GM12878 (cell line): ENCODE results near the gene TBX15. TPM values are rescaled to one million over a fixed set of nuclear protein-coding genes. Genes with fewer than 3 reads are reported as not detected.

Experiments used
- ATAC-seq: fragments of 200-7000 bp; cut with Tn5 transposase; 3 replicates; pipeline ENCODE4 v1.9.1; 2020; ENCODE audit warnings: mild to moderate bottlenecking, moderate library complexity
- BruUV-seq: library from RNA; stranded (reverse); fragments of 400-500 nt; replicated peaks from 2 replicates; lab custom pipeline; 2021; lab: Mats Ljungman, UMichigan
- CTCF ChIA-PET: fragments of 300-600 bp; sonication (Branson Sonifier 250); formaldehyde crosslinking; extraction: SDS; loops from one replicate; lab custom pipeline; 2021; ENCODE audit warnings: inconsistent platforms; lab: Yijun Ruan, JAX
- POLR2A ChIA-PET: fragments of 350-600 bp; formaldehyde crosslinking; extraction: SDS; loops from one replicate; lab custom pipeline; 2021; ENCODE audit warnings: inconsistent platforms; lab: Charles Lee
- RAD21 ChIA-PET: fragments of 300-600 bp; sonication (Branson Sonifier 250); formaldehyde crosslinking; loops from one replicate; lab custom pipeline; 2023; ENCODE audit warnings: antibody characterized with exemption; ENCODE audit not compliant: unreplicated experiment; lab: Charles Lee
- SMC1A ChIA-PET: fragments of 300-600 bp; sonication (Branson Sonifier 250); formaldehyde crosslinking; loops from one replicate; lab custom pipeline; 2023; ENCODE audit not compliant: unreplicated experiment, uncharacterized antibody; lab: Charles Lee
- DNase-seq: peaks from one replicate; pipeline ENCODE4 v3.0.0-alpha.2; 2011; ENCODE audit warnings: low read depth, low spot score
- FAIRE-seq: peaks from 3 replicates; lab custom pipeline; 2011; peaks lifted over from hg19 to GRCh38; lab: Jason Lieb, UNC
- H2AFZ ChIP-seq: 2 replicates; pipeline ENCODE4 v1.6.0; 2011; ENCODE audit warnings: low read depth, low read length, control low read depth; ENCODE audit not compliant: control insufficient read depth
- H3K27ac ChIP-seq: 2 replicates; pipeline ENCODE4 v1.5.1; 2011; ENCODE audit warnings: control low read depth; ENCODE audit not compliant: control insufficient read depth, insufficient read depth
- H3K27me3 ChIP-seq, 2 experiments: replicated peaks in 1 of 2; 2 replicates each; pipeline versions ENCODE4 v1.6.0 to v1.6.1; 2011; ENCODE audit warnings: low read length in 1 of 2; ENCODE audit not compliant: control insufficient read depth in 2 of 2, insufficient read depth in 2 of 2
- H3K36me3 ChIP-seq, 2 experiments: 2 replicates each; pipeline ENCODE4 v1.5.1; 2011; ENCODE audit warnings: low read length in 1 of 2; ENCODE audit not compliant: control insufficient read depth in 2 of 2, insufficient read depth in 2 of 2
- H3K4me1 ChIP-seq: 2 replicates; pipeline ENCODE4 v1.6.1; 2011; ENCODE audit warnings: mild to moderate bottlenecking, low read length, moderate library complexity, mixed read lengths; ENCODE audit not compliant: control insufficient read depth, insufficient read depth
- H3K4me2 ChIP-seq: 2 replicates; pipeline ENCODE4 v1.6.0; 2011; ENCODE audit warnings: control low read depth; ENCODE audit not compliant: control insufficient read depth, insufficient read depth
- H3K4me3 ChIP-seq: fragments of 200-600 bp; sonication (generic); 2 replicates; pipeline ENCODE4 v1.5.1; 2016
- H3K79me2 ChIP-seq: 2 replicates; pipeline ENCODE4 v1.6.0; 2011; ENCODE audit warnings: low read length; ENCODE audit not compliant: control insufficient read depth, insufficient read depth
- H3K9ac ChIP-seq: 2 replicates; pipeline ENCODE4 v1.8.0; 2011; ENCODE audit warnings: low read length, control low read depth, mixed read lengths; ENCODE audit not compliant: control insufficient read depth, insufficient read depth
- H3K9me3 ChIP-seq: replicated peaks from 3 replicates; pipeline ENCODE4 v1.5.1; 2011; ENCODE audit warnings: mild to moderate bottlenecking, low read length; ENCODE audit not compliant: control insufficient read depth, insufficient read depth
- H4K20me1 ChIP-seq: 2 replicates; pipeline ENCODE4 v1.6.0; 2011; ENCODE audit not compliant: control insufficient read depth, insufficient read depth
- CBFB ChIP-seq: IDR thresholded peaks from 2 replicates; pipeline ENCODE4 v1.6.1; 2016; ENCODE audit warnings: antibody characterized with exemption, low read depth
- CHD2 ChIP-seq: IDR thresholded peaks from 2 replicates; pipeline ENCODE4 v1.6.1; 2011; ENCODE audit warnings: low read depth, low read length, improper control_type of control experiment, borderline replicate concordance
- CREB1 ChIP-seq: IDR thresholded peaks from 2 replicates; pipeline ENCODE4 v1.6.1; 2012; ENCODE audit warnings: low read depth, mild to moderate bottlenecking, inconsistent platforms
- EGR1 ChIP-seq, 2 experiments: IDR thresholded peaks; 1 replicate in 1 of 2; 2 replicates in 1 of 2; pipeline ENCODE4 v1.6.1; 2011 to 2012; ENCODE audit warnings: low read depth in 2 of 2, low read length in 2 of 2, borderline replicate concordance in 1 of 2, mild to moderate bottlenecking in 1 of 2, moderate library complexity in 1 of 2
- IKZF1 ChIP-seq: fragments of 450-650 bp; conservative IDR thresholded peaks from 2 replicates; pipeline ENCODE4 v1.6.1; 2017; ENCODE audit warnings: antibody characterized with exemption, mild to moderate bottlenecking
- NBN ChIP-seq: fragments of 450-650 bp; IDR thresholded peaks from 2 replicates; pipeline ENCODE4 v1.6.1; 2016
- POU2F2 ChIP-seq: IDR thresholded peaks from 3 replicates; pipeline ENCODE4 v1.6.1; 2011; ENCODE audit warnings: low read depth, mild to moderate bottlenecking, low read length, borderline replicate concordance
- SIX5 ChIP-seq: IDR thresholded peaks from 2 replicates; pipeline ENCODE4 v1.6.1; 2011; ENCODE audit warnings: mild to moderate bottlenecking, low read depth, low read length, moderate library complexity; ENCODE audit not compliant: severe bottlenecking
- SMAD1 ChIP-seq: fragments of 450-650 bp; IDR thresholded peaks from 2 replicates; pipeline ENCODE4 v1.6.1; 2018; ENCODE audit warnings: mild to moderate bottlenecking, low read depth; ENCODE audit not compliant: partially characterized antibody
- SMAD5 ChIP-seq: IDR thresholded peaks from 2 replicates; pipeline ENCODE4 v1.6.1; 2016; ENCODE audit warnings: antibody characterized with exemption, low read depth
- SMC3 ChIP-seq: IDR thresholded peaks from 2 replicates; pipeline ENCODE4 v1.6.1; 2011; ENCODE audit warnings: low read length, improper control_type of control experiment, borderline replicate concordance
- USF1 ChIP-seq: IDR thresholded peaks from 2 replicates; pipeline ENCODE4 v1.6.1; 2011; ENCODE audit warnings: borderline replicate concordance, low read depth, mild to moderate bottlenecking, moderate library complexity, mixed read lengths, low read length; ENCODE audit not compliant: insufficient read depth; ENCODE audit errors: extremely low read length
- ZBTB4 ChIP-seq: fragments of 450-650 bp; formaldehyde crosslinking; IDR thresholded peaks from 2 replicates; pipeline ENCODE4 v1.4.0; 2022; ENCODE audit warnings: mild to moderate bottlenecking, moderate library complexity
- ZNF217 ChIP-seq: fragments of 450-650 bp; IDR thresholded peaks from 2 replicates; pipeline ENCODE4 v1.6.1; 2017; ENCODE audit warnings: antibody characterized with exemption, mild to moderate bottlenecking
- ZSCAN29 ChIP-seq: fragments of 450-650 bp; IDR thresholded peaks from 2 replicates; pipeline ENCODE4 v1.6.1; 2017; ENCODE audit warnings: mild to moderate bottlenecking, moderate library complexity
- WGBS: methylation state at CpG from one replicate; pipeline ENCODE4 v1.1.6; 2016; ENCODE audit warnings: low lambda C conversion rate; ENCODE audit not compliant: insufficient replicate concordance, insufficient coverage; ENCODE audit errors: missing lambda C conversion rate; 5-methylcytosine and 5-hydroxymethylcytosine counted together
- in situ Hi-C: fragments of 300-500 bp; cut with MboI; formaldehyde crosslinking; loops from 9 replicates; pipeline ENCODE4 v1.14.3; 2018; ENCODE audit warnings: mixed read lengths
- intact Hi-C: fragments of 100-400 bp; cut with micrococcal nuclease; formaldehyde crosslinking; loops from one replicate; pipeline ENCODE4 v1.14.2; 2022; ENCODE audit not compliant: unreplicated experiment
- polyA plus RNA-seq, 11 experiments: library from polyadenylated mRNA; depleted of rRNA in 4 of 11; unstranded in 6 of 11; stranded (reverse) in 5 of 11; fragments of >200 nt; fragmentation: Nextera tagmentation in 4 of 11; fragmentation: Illumina TruSeq in 1 of 11; extraction: Ambion mirVana in 4 of 11; extraction: Trizol in 1 of 11; gene quantifications; 1 replicate in 1 of 11; 2 replicates in 10 of 11; pipeline versions ENCODE4 v1.2.1 to v1.2.3, GENCODE V29; 2011 to 2016; ENCODE audit warnings: inconsistent platforms in 2 of 11, missing spikeins in 2 of 11, low read depth in 1 of 11
- total RNA-seq, 4 experiments: library from RNA; depleted of rRNA in 3 of 4; stranded (reverse); fragments of >200 nt in 3 of 4; fragmentation: Illumina TruSeq in 1 of 4; extraction: Trizol in 1 of 4; gene quantifications; 2 replicates each; pipeline versions ENCODE4 v1.2.1 to v1.2.3, GENCODE V29; 2013 to 2021
- TF ChIP-seq, protein P1 (sequence below): fragments of 150-350 bp; IDR thresholded peaks from 2 replicates; pipeline ENCODE4 v1.6.1; 2016; ENCODE audit warnings: low read depth, low read length

The TBX15 gene
- total and polyA plus RNA-seq, 10 of the 15 experiments (the other 5 are each of a cell fraction or from before 2014, with no cell fraction given), result 0.64 to 9.4 (median 0.99) TPM

GRCh38 chr1:119007670-119008482 lies 19.7 kb upstream of the TBX15 start (continued):
- TF ChIP-seq SIX5 (no peak), CREB1 (no peak), POU2F2 (no peak), SMAD5 (no peak), USF1 (no peak)
- TF ChIP-seq, all 136 proteins: peak for 0

- H3K27ac ChIP-seq, result no peak overlapping the region
- SMC1A ChIA-PET, result no interaction called here
- no peak overlapping the region for H3K9ac ChIP-seq
- H3K4me3 ChIP-seq, result no peak overlapping the region
- H3K79me2 ChIP-seq, result no peaks in the 10 kb centered on the region
- FAIRE-seq, result no peak
- H3K9me3 ChIP-seq, result peaks cover 4% of the 10 kb centered on the region; the same call in 1 of the 3 replicates
- no peak for ATAC-seq
- RAD21 ChIA-PET, result no interaction called here
- BruUV-seq, result no TSS peak
- CTCF ChIA-PET, result interaction anchor here (1.1 to 2.3 kb wide), 3 partner anchors 537 to 856 kb away, joined by 4 to 28 read pairs (median 9); no protein-coding TSS in a partner anchor
- no peaks in the 10 kb centered on the region for H3K4me1 ChIP-seq
- H3K27me3 ChIP-seq, result peaks cover 12% of the 10 kb centered on the region in 2 experiments
- DNase-seq, result no peak
- intact Hi-C loops, result loop anchor here (5.0 to 10.0 kb wide), 2 partner anchors 95 to 543 kb away; no protein-coding TSS in a partner anchor
- POLR2A ChIA-PET, result no interaction called here
- no peak overlapping the region for H2AFZ ChIP-seq
- no peak overlapping the region for H3K4me2 ChIP-seq
- 63% methylated on average over 22 of the region's 22 CpGs for WGBS
- in situ Hi-C loops, result no loop called here
- H4K20me1 ChIP-seq, result no peaks in the 10 kb centered on the region
- H3K36me3 ChIP-seq, result no peaks in the 10 kb centered on the region
- no peak for TF ChIP-seq ZBTB4
- no peak for TF ChIP-seq CHD2
- no peak for TF ChIP-seq SMC3
- no peak for TF ChIP-seq IKZF1
- TF ChIP-seq EGR1 (IDR thresholded peaks at IDR 0.05; ENCODE audit: borderline replicate concordance in 1 of 2, low read depth in 2 of 2, low read length in 2 of 2), result no peak
- TF ChIP-seq ZNF217, result no peak
- TF ChIP-seq CBFB, result no peak
- no peak for TF ChIP-seq NBN
- TF ChIP-seq, protein P1, sequence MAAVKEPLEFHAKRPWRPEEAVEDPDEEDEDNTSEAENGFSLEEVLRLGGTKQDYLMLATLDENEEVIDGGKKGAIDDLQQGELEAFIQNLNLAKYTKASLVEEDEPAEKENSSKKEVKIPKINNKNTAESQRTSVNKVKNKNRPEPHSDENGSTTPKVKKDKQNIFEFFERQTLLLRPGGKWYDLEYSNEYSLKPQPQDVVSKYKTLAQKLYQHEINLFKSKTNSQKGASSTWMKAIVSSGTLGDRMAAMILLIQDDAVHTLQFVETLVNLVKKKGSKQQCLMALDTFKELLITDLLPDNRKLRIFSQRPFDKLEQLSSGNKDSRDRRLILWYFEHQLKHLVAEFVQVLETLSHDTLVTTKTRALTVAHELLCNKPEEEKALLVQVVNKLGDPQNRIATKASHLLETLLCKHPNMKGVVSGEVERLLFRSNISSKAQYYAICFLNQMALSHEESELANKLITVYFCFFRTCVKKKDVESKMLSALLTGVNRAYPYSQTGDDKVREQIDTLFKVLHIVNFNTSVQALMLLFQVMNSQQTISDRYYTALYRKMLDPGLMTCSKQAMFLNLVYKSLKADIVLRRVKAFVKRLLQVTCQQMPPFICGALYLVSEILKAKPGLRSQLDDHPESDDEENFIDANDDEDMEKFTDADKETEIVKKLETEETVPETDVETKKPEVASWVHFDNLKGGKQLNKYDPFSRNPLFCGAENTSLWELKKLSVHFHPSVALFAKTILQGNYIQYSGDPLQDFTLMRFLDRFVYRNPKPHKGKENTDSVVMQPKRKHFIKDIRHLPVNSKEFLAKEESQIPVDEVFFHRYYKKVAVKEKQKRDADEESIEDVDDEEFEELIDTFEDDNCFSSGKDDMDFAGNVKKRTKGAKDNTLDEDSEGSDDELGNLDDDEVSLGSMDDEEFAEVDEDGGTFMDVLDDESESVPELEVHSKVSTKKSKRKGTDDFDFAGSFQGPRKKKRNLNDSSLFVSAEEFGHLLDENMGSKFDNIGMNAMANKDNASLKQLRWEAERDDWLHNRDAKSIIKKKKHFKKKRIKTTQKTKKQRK, result no peak
- no peak for TF ChIP-seq SMAD1
- no peak for TF ChIP-seq ZSCAN29
Observed at GRCh38 chr1:119007339-119007669, 19.2 kb upstream of the TBX15 start.
